HL-60 (cell line): ENCODE data around the gene HYCC2.

ENCODE experiments used
- POLR2AphosphoS5 ChIP-seq: IDR thresholded peaks from 2 replicates; pipeline ENCODE4 v1.6.1; 2012; ENCODE audit warnings: low read depth
- TF ChIP-seq, protein P1 (sequence below): IDR thresholded peaks from one replicate; pipeline ENCODE4 v1.5.1; 2011; ENCODE audit warnings: low read length, control low read depth, inconsistent platforms; ENCODE audit not compliant: insufficient read depth

- TF ChIP-seq POLR2AphosphoS5: no peak
- TF ChIP-seq, protein P1, sequence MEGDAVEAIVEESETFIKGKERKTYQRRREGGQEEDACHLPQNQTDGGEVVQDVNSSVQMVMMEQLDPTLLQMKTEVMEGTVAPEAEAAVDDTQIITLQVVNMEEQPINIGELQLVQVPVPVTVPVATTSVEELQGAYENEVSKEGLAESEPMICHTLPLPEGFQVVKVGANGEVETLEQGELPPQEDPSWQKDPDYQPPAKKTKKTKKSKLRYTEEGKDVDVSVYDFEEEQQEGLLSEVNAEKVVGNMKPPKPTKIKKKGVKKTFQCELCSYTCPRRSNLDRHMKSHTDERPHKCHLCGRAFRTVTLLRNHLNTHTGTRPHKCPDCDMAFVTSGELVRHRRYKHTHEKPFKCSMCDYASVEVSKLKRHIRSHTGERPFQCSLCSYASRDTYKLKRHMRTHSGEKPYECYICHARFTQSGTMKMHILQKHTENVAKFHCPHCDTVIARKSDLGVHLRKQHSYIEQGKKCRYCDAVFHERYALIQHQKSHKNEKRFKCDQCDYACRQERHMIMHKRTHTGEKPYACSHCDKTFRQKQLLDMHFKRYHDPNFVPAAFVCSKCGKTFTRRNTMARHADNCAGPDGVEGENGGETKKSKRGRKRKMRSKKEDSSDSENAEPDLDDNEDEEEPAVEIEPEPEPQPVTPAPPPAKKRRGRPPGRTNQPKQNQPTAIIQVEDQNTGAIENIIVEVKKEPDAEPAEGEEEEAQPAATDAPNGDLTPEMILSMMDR: no peak
Observed at GRCh38 chr2:201021914-201022313, 49.6 kb downstream of the HYCC2 start.
